ENCODE data around the gene NR4A3. TPM values are rescaled to one million over a fixed set of nuclear protein-coding genes. Genes with fewer than 3 reads are reported as not detected.

The NR4A3 gene
- total RNA-seq, 4 donors from 2014 or later: 0.54 to 2.5 (median 1.0) TPM; not detected in 1

GRCh38 chr9:99818500-99818899 is 3.2 kb upstream of the NR4A3 start:
- Histone ChIP-seq H3K27ac (peak overlapping the region in 2 of 4 donors; percentile 96 to 98), H3K36me3 (no peaks in the 10 kb centered on the region), H3K4me3 (no peak overlapping the region), H3K9me3 (no peaks in the 10 kb centered on the region), H3K27me3 (peaks cover 0 to 1% of the 10 kb centered on the region in 2 donors), H3K4me1 (peaks cover 0 to 22% (median 9%) of the 10 kb centered on the region in 4 donors)
- DNase-seq: no peak
- TF ChIP-seq POLR2A (IDR thresholded peaks at IDR 0.05): no peak
- TF ChIP-seq, protein P1, sequence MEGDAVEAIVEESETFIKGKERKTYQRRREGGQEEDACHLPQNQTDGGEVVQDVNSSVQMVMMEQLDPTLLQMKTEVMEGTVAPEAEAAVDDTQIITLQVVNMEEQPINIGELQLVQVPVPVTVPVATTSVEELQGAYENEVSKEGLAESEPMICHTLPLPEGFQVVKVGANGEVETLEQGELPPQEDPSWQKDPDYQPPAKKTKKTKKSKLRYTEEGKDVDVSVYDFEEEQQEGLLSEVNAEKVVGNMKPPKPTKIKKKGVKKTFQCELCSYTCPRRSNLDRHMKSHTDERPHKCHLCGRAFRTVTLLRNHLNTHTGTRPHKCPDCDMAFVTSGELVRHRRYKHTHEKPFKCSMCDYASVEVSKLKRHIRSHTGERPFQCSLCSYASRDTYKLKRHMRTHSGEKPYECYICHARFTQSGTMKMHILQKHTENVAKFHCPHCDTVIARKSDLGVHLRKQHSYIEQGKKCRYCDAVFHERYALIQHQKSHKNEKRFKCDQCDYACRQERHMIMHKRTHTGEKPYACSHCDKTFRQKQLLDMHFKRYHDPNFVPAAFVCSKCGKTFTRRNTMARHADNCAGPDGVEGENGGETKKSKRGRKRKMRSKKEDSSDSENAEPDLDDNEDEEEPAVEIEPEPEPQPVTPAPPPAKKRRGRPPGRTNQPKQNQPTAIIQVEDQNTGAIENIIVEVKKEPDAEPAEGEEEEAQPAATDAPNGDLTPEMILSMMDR (IDR thresholded peaks at IDR 0.05): no peak

DNA sequence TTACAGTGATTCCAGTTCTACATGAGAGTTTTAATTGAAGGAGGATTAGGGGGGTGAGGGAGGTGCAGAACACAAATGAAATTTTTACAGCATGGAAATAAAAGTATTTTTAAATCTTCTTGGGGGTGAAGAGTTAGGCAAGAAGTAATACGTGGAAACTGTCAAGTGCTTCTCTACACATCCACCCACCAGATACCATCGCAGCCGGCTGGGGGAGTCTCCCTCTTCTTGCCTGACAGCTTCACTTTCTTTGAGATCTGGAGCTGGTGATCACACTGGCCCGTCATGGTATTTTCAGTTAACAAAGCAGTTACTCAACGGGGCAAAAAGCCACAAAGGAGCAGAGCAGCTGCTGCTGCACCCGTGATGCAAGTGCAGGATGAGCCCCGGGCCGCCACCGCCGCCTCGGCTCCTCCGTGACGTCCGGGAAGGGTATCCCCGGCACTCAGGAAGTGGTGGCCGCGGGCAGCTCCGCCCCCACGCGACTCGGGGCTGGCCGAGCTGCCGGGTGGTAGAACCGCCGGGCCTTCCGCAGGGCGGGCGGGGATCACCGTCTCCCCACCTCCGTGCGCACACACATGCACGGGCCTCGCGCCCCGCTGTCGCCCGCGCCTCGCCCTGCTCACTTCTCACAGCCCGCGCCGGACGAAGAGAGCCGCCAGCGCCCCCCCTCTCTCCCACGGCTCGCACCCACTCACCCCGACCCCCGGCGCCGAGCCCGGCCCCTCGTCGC is 2.4 kb upstream of the NR4A3 start:
- peaks cover 0 to 30% (median 16%) of the 10 kb centered on the region in 4 donors for H3K4me1 ChIP-seq
- H3K27me3 ChIP-seq: peaks cover 0 to 5% of the 10 kb centered on the region in 2 donors
- DNase-seq: peak; percentile 85 to 97 (median 92)
- H3K4me3 ChIP-seq: peak overlapping the region; percentile 74 to 88 (median 82)
- peak overlapping the region; percentile 96 to 98 (median 98) for H3K27ac ChIP-seq
- TF ChIP-seq, protein P1 (IDR thresholded peaks at IDR 0.05): no peak
- peak; percentile 68 to 72 for TF ChIP-seq POLR2A (IDR thresholded peaks at IDR 0.05)
- H3K36me3 ChIP-seq: no peaks in the 10 kb centered on the region
- H3K9me3 ChIP-seq: no peaks in the 10 kb centered on the region

DNA sequence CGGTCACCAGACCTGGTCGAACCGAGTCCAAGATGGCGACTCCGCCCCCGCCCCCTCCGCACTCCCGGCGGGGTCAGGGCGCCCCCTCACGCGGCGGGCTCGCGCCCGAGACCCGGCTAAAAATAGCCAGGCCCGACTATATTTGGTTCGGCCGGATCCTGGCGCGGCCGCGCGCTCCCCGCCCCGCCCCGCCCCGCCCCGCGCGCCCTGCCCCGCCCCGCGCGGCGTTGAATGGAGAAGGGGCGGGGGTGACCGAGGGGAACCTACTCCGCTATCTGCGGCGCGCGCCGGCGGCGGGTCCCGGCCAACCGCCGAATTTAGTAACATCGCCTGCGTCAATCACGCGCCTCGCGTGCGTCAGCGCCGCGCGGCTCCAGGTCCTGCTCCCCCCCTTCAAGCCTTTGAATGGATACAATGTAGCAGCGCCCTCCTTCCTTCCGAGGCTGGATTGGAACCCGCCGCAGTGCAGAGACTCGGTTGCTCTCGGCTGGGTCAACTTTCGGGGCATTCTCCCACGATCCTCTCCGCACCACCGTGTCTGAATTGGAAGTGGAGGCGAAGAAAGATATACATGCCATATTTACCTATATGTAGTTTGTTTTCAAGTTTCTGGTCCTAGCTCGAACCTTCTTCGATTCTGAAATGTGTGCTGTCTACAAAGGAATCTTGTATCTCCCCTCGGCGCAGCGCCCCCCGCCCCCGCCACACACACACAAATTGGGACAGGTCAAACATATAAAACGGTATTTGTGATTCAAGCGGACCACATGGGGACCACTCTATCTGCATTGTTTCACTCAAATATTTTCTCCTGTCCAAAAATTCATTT is 1.6 kb upstream of the NR4A3 start:
- peak in 1 of 2 donors; percentile 13 for TF ChIP-seq POLR2A (IDR thresholded peaks at IDR 0.05)
- TF ChIP-seq, protein P1 (IDR thresholded peaks at IDR 0.05): no peak
- peaks cover 0 to 38% (median 23%) of the 10 kb centered on the region in 4 donors for H3K4me1 ChIP-seq
- no peaks in the 10 kb centered on the region for H3K9me3 ChIP-seq
- H3K27ac ChIP-seq: peak overlapping the region; percentile 96 to 98 (median 98)
- peaks cover 0 to 5% of the 10 kb centered on the region in 2 donors for H3K27me3 ChIP-seq
- no peaks in the 10 kb centered on the region for H3K36me3 ChIP-seq
- H3K4me3 ChIP-seq: peak overlapping the region; percentile 74 to 88 (median 82)
- peak; percentile 86 to 95 (median 90) for DNase-seq

- TF ChIP-seq, protein P1 (IDR thresholded peaks at IDR 0.05): no peak
- TF ChIP-seq POLR2A (IDR thresholded peaks at IDR 0.05): no peak
- Histone ChIP-seq H3K4me3 (peak overlapping the region; percentile 74 to 88 (median 82)), H3K27me3 (peaks cover 0 to 5% of the 10 kb centered on the region in 2 donors), H3K4me1 (peaks cover 0 to 40% (median 23%) of the 10 kb centered on the region in 4 donors), H3K36me3 (no peaks in the 10 kb centered on the region), H3K27ac (peak overlapping the region; percentile 96 to 98 (median 98)), H3K9me3 (no peaks in the 10 kb centered on the region)
- peak in 2 of 3 donors; percentile 78 to 84 for DNase-seq
Observed at GRCh38 chr9:99820685-99821395, 845 bp upstream of the NR4A3 start.

Measured in Peyer's patch (tissue), 4 donors.